Measurements from ENCODE around the gene FCRL5. TPM values are rescaled to one million over a fixed set of nuclear protein-coding genes. Genes with fewer than 3 reads are reported as not detected.
A peak's percentile ranks its signal among the peaks of the same experiment; 100 is the strongest.

FCRL5 gene
- total and polyA plus RNA-seq, 9 of the 15 experiments (the other 6 are each of a cell fraction or from before 2014, with no cell fraction given) = not detected

- TF ChIP-seq KLF6 (CRISPR knock-in tag; IDR thresholded peaks at IDR 0.05; ENCODE audit: borderline replicate concordance) (no peak), ZBTB12 (CRISPR knock-in tag; IDR thresholded peaks at IDR 0.05) (no peak), MAZ (CRISPR knock-in tag; conservative IDR thresholded peaks at IDR 0.05 in 1 of 2, IDR thresholded peaks at IDR 0.05 in 1 of 2) (peak in 1 of 2 experiments; percentile 57; a peak in 1 of 4 replicates), SIN3A (IDR thresholded peaks at IDR 0.05; ENCODE audit: borderline replicate concordance in 2 of 2, control insufficient read depth in 1 of 2, low read depth in 2 of 2, low read length in 2 of 2) (no peak), FOXA1 (IDR thresholded peaks at IDR 0.05; ENCODE audit: borderline replicate concordance) (no peak), RERE (CRISPR knock-in tag; IDR thresholded peaks at IDR 0.05; ENCODE audit: borderline replicate concordance) (no peak), PATZ1 (CRISPR knock-in tag; IDR thresholded peaks at IDR 0.05; ENCODE audit: borderline replicate concordance) (no peak)
Observed at GRCh38 chr1:157490467-157491165, 61.7 kb downstream of the FCRL5 start (continued).

All from K562 (cell line).